GM18502 (cell line): ENCODE measurements around the gene JAM2.
"Not testable (repeated sequence)": the region's sequence is repeated elsewhere in the genome, so short reads cannot be mapped to it uniquely, and the experiment has no call there.

Experiments
- ATAC-seq: cut with Tn5 transposase; IDR thresholded peaks from one replicate; pipeline ENCODE4 v1.9.1; 2021; ENCODE audit warnings: mild to moderate bottlenecking; ENCODE audit not compliant: unreplicated experiment, poor library complexity

Gene JAM2

DNA sequence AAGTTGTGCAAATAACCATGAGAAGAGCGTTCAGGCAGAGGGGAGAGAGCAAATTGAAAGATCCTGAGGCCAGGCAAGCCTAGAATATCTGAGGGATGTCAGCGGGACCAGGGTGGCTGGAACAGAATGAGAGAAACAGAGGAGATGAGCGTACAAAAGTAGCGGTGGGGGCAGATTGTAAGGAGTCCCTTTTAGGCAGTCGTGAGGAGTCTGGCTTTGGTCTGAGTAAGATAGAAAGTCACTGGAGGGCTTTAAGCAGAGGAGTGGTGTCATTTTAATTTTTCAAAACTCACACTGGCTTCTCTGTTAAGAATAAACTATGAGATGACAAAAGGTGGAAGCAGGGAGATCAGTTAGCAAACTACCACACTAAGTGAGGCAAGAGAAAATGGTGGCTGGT lies 71.5 kb downstream of the JAM2 start:
- ATAC-seq: no peak

- ATAC-seq: not testable (repeated sequence)
These were observed 75.0 kb downstream of the JAM2 start for GRCh38 chr21:25714066-25714465.

- no peak for ATAC-seq
These were observed 78.6 kb downstream of the JAM2 start for GRCh38 chr21:25717491-25718147.

GRCh38 chr21:25721987-25722386 lies 82.9 kb downstream of the JAM2 start:
- ATAC-seq: no peak

DNA sequence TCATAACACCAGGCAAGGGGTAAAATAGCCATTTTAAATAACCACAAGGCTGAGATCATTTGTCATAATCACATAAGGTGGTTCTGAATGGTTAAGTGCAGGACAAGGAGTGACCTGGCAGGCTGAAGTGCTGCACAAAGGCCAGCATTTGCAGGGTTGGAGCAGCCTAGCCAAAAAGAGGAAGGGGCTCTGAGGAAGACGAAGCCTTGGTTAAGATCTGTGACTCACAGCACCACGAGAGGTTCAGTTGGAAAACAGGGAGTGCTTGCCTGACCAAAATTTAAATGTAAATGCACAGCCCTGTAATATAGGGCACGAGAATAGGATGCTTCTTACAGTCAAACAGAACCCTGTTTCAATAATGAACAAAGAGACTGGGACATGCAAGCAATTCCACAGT lies 83.6 kb downstream of the JAM2 start:
- no peak for ATAC-seq

DNA sequence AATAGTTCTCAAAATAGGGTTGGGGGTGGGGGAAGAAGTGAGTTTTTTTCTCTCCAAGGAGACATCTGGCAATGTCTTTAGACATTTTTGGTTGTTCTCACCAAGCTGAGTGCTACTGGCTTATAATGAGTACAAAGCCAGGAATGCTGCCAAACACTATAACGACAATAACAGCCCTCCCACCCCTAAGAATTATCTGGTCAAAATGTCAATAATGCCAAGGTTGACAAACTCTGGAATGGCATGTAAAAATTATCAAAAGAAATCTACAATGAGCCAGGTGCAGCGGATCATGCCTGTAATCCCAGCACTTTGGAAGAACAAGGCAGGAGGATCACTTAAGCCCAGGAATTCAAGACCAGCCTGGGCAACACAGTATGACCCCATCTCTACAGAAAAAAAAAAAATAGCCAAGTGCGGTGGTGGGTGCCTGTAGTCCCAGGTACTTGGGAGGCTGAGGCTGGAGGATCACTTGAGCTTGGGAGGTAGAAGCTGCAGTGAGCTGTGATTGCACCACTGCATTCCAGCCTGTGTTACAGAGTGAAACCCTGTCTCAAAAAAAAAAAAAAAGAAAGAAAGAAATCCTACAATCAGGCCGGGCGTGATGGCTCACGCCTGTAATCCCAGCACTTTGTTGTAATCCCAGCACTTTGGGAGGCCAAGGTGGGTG lies 93.2 kb downstream of the JAM2 start:
- ATAC-seq: no peak

GRCh38 chr21:25733859-25734653 lies 95.0 kb downstream of the JAM2 start:
- peak; percentile 5 for ATAC-seq

DNA sequence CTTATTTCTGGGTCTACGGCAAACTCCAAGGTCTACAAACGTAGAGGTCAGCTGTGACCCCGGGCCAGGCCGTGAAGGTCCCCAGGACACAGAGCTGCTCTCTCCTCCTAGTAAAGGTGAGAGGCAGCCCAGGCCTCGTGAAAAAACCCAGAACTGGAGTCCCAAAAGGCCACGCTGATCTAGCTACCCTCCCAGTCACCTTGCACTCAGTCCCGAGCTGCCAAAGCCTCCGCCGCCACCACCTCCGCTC lies 95.5 kb downstream of the JAM2 start:
- peak; percentile 2 for ATAC-seq

DNA sequence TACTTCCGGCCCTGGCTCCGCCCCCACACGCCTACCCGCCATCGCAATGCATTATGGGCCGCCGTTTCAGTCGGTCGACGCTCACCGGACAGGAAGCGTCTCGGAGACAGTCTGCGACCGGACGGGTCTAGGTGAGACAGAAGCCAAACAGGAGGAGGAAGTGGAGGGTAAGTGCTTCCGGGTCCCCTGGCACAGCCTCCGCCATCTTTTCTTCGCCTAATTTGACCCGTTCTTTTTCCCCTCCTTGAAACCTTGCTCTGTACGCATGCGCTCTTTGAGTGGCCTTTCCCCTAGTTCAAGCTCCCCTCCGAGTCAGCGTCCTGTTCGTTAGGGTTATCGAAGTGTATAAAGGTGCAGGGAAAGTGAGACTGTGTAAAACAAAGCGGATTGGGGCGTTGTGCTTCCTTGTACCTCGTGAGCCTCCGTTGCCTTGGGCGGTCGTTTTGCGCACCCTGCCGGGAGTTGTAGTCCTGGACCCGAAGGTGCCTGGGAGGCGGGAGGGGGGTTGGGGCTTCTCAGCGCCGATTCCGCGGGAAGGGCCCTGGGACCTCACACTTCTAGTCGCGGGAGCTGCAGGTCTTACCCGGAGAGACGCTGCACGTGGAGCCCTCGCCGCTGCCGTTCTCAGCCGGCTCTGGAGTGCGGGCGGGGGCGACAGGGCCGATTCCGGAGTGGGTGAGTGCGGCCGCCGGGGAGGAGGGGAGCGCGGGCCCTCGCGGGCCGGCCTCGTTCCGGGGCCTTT lies 96.0 kb downstream of the JAM2 start, which contains the start of the genes ATP5PF and GABPA:
TSS of gene ATP5PF (minus strand) at position 1 of the 742 bp plus-strand sequence. CDS start 5,110 bp downstream, outside the sequence.
TSS of gene GABPA (plus strand) at position 69 of the 742 bp plus-strand sequence. CDS start 6,627 bp downstream, outside the sequence.
- peak; percentile 90 for ATAC-seq

DNA sequence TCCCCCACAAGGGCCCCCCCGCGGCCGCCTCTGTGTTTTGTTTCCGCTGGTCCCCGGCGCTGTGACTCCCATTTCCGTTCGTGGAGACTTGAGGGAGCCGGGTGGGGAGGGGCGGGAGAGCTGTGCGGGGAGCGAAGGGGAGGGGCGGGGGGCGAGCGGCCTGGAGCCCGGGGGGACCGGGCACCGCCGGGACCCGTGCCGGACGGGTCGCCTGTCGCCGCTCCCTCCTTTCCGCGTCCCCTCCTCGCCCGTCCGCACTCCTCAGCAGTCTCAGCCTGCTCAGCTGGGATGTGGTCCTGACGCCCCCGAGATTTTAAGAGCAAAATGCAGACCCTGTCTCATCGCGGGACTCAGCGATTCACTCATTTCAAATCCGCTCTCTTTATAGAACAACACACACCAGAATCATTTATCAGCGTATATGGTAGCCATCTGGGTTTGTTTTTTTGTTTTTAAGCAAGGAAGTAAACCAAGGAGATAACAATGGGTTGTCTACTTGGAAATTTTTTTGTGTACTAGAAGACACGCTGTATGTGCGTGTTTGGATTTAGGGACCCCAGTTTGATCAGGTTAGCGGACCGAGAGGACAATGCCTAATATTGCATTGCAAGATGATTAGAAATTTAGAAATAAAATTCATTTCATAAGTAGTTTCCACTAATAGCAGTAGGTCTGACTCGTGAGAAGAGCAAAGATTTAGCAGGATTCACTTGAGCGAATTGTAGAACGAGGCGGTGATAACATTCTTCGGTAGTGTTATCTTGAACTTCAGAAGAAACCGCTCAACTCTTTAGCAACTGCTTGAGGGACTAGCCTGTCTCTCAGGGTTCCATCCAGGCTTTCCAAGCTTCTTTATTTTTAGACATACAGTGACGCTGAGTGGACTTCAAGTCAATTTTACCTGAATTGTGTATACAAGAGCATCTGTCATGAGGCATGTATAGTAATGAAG lies 96.9 kb downstream of the JAM2 start:
- peak; percentile 13 for ATAC-seq

DNA sequence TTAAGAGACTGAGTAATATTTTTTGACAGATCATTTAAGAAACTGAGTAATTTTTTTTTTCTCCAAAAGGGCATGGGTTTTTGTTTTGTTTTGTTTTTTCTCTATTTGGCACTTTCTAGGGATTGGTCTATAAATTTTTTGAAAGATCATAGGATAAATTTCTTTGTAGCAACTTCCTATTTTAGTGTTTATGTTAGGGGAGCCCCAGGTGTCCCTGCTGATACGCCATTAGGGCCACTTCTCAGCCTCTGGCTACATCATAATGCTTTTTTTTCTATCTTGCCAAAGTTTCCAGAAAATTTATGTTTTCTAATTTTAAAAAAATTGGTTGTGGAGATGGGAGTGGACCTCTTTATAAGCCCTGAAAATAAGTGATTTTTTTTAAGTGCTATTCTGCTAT lies 98.4 kb downstream of the JAM2 start:
- ATAC-seq: no peak

- ATAC-seq: no peak
These were observed 103.8 kb downstream of the JAM2 start for GRCh38 chr21:25742900-25743299.

DNA sequence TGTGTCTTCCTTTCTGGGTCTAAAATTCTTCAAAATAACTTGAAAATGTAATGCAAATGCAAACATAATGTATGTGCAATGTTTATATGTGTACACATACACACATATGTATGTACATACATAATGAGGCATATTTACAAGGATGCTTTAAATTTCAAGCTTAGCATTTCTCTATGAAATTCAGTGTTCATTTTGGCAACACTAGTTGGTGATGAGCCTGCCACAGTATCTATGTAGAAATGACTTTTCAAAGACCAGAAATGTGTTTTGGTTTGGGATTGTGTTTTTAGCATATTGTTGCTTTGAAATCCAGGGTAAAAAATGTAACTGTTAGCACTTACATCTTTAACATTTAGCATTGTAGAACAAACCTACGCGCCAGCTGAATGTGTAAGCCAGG lies 105.8 kb downstream of the JAM2 start:
- ATAC-seq: no peak

GRCh38 chr21:25750085-25750484 lies 111.0 kb downstream of the JAM2 start:
- ATAC-seq: no peak

DNA sequence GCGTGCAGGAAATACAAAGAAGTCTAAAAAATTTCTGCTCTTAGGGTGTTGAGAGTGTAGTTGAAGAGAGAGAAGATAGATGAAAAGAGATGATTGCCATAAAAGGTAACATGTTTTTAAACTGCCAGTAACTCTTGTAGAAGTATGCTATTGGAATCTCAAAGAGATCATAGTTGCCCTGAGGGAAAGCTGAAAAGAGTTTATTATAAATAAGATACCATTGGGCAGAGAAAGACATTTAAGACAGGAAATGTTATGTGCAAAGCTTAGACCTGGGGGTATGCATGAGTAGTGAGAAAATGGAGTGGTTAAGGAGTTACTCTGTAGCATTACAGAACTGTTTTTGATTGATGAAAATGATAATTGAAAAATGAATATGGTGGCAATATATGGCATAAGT lies 113.4 kb downstream of the JAM2 start:
- no peak for ATAC-seq

GRCh38 chr21:25756190-25756932 lies 117.3 kb downstream of the JAM2 start:
- ATAC-seq: no peak

DNA sequence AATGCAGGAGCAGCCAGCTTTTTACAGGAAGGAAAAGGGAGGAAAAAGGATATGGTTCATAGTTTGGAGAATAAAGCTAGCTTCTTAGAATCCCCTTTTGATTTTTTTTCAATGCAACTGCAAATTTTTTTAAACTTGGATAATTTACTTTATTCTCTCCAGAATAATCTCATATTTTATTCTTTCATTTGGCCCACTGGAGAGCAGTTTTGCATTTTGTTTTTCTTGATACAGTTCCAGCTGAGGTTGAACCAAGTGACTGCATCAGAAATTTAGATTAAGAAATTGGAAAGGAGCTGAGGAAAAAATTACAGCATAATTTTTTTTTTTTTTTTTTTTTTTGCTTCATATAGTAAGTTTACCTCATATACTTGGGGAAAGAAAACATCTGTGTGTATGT lies 118.5 kb downstream of the JAM2 start:
- no peak for ATAC-seq

- ATAC-seq: no peak
These were observed 120.5 kb downstream of the JAM2 start for GRCh38 chr21:25759573-25759972.

- ATAC-seq: no peak
These were observed 121.0 kb downstream of the JAM2 start for GRCh38 chr21:25760061-25760460.
